NCI-H345 (cell line): ENCODE measurements around the gene GLRX5.

Experiments used
- DNase-seq: peaks from one replicate; lab custom pipeline; 2025; lab: John Stamatoyannopoulos, UW

The GLRX5 gene

GRCh38 chr14:95534299-95535225 lies at the start of gene GLRX5:
GLRX5 (plus strand) TSS chr14:95535050; CDS start chr14:95535090, 40 bp downstream.
- DNase-seq = peak; percentile 100

DNA sequence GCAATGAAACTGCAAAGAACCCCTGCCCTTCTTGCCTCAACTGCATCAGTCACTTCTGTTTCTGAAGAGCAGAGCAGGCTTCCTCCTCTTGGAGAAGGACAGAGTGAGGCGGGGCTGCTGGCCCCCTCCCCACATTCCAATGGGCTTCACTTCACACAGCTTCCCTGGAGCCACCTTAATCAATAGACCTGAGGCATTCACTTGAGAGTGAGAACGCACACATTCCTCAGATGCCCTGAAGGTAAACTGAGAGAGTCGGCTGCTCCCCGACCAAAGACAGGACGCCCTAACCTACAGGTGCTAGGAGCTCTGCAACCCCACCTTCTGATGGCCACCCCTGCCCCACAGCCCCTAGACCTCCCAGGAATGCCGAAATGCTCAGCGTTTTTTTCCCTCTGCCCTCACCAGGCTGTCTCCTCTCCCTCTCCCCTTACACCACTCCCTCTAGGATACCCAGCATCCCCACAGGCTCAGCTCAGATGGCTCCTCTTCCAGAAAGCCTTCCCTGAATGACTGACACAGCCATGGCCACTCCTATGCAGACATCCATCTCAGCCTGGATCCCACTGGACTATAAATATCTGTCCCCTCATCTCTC lies 49.5 kb upstream of the GLRX5 start:
- DNase-seq = no peak

GRCh38 chr14:95486875-95487668 lies 47.8 kb upstream of the GLRX5 start:
- peak; percentile 42 for DNase-seq

GRCh38 chr14:95487669-95488084 lies 47.2 kb upstream of the GLRX5 start:
- DNase-seq = peak; percentile 18

- peak; percentile 26 for DNase-seq
These were observed 46.3 kb upstream of the GLRX5 start for GRCh38 chr14:95488376-95489213.

DNA sequence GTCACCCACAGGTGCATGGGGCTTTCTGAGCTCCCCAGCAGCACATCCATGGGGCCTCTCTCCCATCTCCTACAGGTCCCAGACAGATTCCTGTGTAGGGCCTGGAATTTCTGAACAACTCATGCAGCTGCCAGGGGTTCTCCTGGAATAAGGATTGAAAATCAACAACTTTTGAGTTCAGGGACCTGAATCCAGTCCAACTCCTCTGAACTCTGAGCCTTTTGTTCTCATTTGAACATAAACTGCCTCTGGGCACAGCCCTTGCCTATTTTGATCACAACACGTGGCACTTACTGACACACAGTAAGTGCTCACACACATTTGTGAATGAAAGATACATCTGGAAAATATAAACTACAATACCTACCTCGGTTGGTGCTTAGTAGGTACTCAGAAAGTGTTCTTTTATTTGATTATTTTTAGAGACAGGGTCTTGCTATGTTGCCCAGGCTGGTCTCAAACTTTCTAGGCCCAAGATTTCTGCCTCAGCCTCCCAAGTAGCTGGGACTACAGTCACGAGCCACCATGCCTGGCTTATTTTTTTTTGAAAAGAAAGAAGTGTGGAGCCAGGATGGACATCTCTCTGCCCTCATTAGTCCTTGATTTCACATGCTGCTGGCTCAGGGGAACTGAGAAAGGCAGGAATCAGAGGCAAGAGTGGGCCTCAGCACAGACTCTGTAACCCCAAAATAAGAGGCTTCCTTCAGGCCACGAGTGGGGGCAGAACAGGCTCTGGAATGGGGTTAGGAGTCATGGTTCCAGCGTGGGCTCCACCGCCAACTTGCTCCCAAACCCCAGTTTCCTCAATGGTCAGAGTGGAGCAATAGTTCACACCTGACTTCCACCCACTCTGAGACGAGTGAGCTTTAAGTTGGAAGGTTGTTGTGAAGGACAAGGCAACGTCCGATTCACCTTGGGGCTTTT lies 45.4 kb upstream of the GLRX5 start:
- peak; percentile 24 for DNase-seq

DNA sequence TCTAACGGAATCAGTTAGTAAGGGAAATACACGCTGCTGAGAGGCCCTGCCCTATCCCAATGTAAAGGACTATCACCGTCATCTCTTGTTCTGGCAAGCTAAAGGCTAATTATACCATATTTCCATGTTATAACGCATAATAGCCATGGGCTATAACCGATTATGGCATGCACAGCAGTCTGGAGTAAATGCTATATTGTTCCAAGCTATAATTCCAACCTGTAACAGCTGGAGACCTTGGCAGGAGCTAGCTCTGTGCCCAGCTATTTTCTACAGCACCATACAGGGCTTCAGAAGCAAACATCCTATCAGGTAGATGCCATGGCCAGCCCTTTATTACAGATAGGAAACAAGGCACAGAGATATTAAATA lies 44.7 kb upstream of the GLRX5 start:
- no peak for DNase-seq

DNA sequence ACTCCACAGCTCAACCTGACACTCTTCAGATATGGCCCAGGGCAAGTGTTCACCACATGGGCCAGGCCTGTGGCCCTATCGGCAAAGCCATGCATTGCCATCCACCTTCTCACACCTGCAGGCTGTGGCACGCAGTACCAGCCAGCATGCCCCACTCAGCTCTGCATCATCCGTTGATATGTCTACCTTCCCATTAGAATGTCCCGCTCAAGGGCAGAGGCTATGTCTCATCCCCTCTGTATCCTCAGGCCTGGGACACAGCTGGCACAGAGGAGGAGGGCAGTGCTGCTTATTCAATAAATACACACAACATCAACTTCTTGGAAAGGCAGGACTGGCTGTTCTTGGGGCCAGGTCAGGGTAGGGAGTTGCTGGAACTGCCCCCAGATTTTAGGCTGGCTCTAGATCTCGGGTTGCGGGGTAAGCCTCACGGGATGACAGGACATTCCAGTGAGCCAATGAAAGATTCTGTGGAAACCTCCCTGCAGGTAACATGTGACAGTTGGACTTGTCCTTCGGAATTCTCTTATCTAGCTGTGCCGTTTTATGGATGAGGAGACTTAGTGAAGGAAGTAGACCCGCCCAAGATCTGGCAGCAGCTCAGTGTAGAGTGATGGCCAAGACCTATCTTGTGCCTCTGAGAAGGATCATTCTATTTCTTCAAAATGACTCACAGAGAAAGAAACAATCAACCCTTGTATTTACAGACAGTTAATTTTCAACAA lies 44.0 kb upstream of the GLRX5 start:
- no peak for DNase-seq

- DNase-seq = no peak
These were observed 42.8 kb upstream of the GLRX5 start for GRCh38 chr14:95491936-95492608.

- peak; percentile 26 for DNase-seq
These were observed 41.3 kb upstream of the GLRX5 start for GRCh38 chr14:95493503-95493902.

DNA sequence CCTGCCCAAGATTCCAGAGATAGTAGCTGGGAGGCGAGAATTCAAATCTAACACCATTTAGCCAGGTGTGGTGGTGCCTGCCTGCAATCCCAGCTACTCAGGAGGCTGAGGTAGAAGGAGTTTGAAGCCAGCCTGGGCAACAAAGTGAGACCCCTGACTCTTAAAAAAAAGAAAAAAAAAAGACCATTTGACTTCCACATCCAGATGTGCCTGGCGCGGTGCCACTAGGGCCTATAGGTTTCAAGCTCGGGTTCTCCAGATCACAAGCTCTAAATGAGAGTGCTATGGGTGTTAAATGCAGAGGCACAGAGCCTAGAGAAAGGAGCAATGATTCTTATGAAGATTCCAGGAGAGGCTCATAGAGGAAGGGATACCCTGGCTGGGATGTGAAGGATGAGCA lies 40.9 kb upstream of the GLRX5 start:
- DNase-seq = no peak

DNA sequence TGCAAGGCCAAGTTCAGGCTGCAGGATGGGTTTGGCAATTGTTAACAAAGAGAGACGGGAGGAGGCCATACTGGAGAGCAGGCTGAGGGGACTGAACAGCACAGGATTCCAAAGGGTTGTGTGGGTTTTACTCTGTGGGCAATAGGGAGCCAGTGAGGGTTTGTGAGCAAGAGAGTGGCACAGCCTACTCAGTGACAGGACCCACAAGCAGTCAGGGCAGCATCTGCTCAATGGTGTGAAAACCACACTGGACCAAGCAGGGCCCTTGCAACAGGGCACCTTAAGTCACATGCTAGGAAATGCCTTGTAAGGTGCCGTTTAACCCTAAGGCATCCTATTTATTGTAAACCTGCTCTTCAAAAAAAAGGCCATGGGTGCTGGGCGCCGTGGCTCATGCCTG lies 40.4 kb upstream of the GLRX5 start:
- DNase-seq = no peak

- no peak for DNase-seq
These were observed 39.8 kb upstream of the GLRX5 start for GRCh38 chr14:95495076-95495475.

GRCh38 chr14:95495538-95496025 lies 39.3 kb upstream of the GLRX5 start:
- no peak for DNase-seq

DNA sequence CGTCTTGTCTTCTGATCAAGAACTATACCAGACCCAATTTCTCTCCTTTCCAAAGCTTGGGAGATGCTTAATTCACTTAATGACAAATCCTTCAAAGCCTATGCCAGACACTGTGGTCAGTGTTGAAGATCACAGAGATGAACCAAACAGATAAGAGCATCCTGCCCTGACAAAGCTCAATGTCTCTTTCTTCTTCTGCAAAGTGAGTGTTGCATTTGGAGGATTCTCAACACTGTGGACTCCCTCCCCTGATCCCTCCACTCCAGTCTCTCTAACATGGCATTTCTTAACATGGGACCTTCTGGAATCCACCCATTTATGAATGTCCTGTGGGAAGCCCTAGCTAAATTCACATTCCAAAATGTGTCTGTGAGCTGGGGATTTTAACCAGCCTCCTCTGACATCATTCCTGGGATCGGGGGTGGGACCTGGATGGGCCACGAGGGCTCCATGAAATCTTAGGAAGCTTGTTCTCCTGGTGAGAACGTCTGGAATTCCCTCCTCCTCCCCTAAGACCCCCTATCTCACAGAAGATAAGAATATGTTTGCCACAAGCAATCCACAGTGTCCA lies 38.7 kb upstream of the GLRX5 start:
- no peak for DNase-seq

DNA sequence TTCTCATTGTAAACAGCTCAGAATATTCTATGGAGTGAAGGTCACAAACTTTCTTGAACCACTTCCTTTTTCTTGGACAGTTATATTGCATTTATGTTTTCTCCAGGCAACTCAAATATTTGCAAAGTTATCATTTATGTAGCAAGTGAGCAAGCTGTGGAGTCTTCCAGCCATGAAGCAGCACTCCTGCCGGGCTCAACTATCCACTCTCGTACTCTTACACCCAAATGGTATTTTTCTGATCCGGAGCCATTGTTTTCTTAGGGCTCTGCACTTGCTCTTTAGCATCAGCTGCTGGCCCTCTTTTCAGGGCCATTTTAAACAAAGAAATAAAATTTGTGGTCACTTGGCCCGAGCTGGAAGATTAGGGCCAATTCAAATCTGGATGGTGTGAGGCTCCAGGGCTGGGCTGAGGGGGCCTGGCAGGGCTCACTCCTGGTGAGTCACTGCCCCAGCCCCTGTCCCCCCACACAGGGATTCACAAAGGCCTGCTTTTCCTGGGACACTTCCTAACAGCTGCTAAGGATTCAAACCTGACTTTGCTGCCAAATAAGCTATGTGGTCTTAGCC lies 38.1 kb upstream of the GLRX5 start:
- no peak for DNase-seq

DNA sequence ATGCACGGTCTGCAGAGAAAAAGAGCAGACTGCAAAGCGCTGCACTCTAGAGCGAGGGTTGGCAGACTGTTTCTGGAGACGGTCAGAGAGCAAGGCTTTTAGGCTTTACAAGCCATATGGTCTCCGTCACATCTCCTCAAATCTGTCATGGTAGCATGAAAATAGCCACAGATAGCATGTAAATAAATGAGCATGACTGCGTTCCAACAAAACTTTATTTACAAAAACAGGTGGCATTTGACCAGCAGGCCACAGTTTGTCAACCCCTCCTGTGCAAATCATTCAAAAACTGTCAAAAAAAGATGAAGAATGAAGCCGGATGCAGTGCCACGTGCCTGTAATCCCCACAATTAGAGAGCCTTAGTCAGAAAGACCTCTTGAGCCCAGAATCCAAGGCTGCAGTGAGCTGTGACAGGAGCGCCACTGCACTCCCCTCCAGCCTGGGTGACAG lies 37.3 kb upstream of the GLRX5 start:
- no peak for DNase-seq

- DNase-seq = no peak
These were observed 36.1 kb upstream of the GLRX5 start for GRCh38 chr14:95498622-95499353.
